ENCODE data around the gene CNTN6. TPM values are rescaled to one million over a fixed set of nuclear protein-coding genes. Genes with fewer than 3 reads are reported as not detected.

Gene CNTN6
- total and polyA plus RNA-seq, 4 donors = 0.01 to 0.05 TPM; not detected in 2

DNA sequence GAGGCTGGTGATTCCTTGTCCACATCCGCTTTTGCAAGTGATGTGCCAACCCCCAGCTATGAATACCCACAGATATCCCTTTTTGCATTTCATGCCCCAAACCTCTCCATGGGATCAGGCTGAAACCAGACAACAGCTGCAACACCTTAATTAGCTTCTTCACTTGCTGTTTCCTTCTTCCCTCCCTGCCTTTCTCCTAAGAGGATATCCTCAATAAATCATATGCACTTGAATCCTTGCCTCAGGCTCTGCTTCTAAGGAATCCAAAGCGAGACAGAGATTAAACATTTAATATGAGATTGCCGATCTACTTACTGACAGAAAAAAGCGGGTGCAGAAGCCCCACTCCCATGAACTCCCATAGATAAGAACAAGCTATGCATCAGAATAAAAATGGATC lies 138.1 kb downstream of the CNTN6 start:
- Histone ChIP-seq H3K27me3 (ENCODE audit: control insufficient read depth in 4 of 4, insufficient read depth in 4 of 4, low read length in 3 of 4) (no peaks in the 10 kb centered on the region), H3K36me3 (ENCODE audit: control insufficient read depth in 4 of 4, insufficient read depth in 3 of 4, low read depth in 1 of 4, low read length in 3 of 4) (no peaks in the 10 kb centered on the region), H3K9me3 (ENCODE audit: control insufficient read depth in 4 of 4, low read length in 3 of 4) (no peaks in the 10 kb centered on the region), H3K4me3 (ENCODE audit: low read depth in 1 of 3, low read length in 3 of 3) (no peak overlapping the region), H3K9ac (ENCODE audit: low read depth in 1 of 2, low read length in 2 of 2) (no peak overlapping the region), H3K27ac (ENCODE audit: low read depth in 1 of 2, low read length in 2 of 2) (no peak overlapping the region), H3K4me1 (ENCODE audit: control insufficient read depth in 4 of 4, insufficient read depth in 4 of 4, low read length in 3 of 4) (no peaks in the 10 kb centered on the region)
- TF ChIP-seq FOXA2 (IDR thresholded peaks at IDR 0.05) (no peak), EGR1 (IDR thresholded peaks at IDR 0.05; ENCODE audit: low read depth in 2 of 2) (no peak), GABPA (IDR thresholded peaks at IDR 0.05 in 1 of 2, conservative IDR thresholded peaks at IDR 0.05 in 1 of 2) (no peak), YY1 (IDR thresholded peaks at IDR 0.05) (no peak), FOXA1 (IDR thresholded peaks at IDR 0.05) (no peak), HNF4G (IDR thresholded peaks at IDR 0.05) (no peak), HNF4A (conservative IDR thresholded peaks at IDR 0.05) (no peak), RAD21 (IDR thresholded peaks at IDR 0.05) (no peak), SP1 (IDR thresholded peaks at IDR 0.05) (no peak), NR2F2 (IDR thresholded peaks at IDR 0.05) (no peak), RXRA (IDR thresholded peaks at IDR 0.05) (no peak)
- TF ChIP-seq, protein P1, sequence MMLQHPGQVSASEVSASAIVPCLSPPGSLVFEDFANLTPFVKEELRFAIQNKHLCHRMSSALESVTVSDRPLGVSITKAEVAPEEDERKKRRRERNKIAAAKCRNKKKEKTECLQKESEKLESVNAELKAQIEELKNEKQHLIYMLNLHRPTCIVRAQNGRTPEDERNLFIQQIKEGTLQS (IDR thresholded peaks at IDR 0.05) = no peak
- TF ChIP-seq, protein P2, sequence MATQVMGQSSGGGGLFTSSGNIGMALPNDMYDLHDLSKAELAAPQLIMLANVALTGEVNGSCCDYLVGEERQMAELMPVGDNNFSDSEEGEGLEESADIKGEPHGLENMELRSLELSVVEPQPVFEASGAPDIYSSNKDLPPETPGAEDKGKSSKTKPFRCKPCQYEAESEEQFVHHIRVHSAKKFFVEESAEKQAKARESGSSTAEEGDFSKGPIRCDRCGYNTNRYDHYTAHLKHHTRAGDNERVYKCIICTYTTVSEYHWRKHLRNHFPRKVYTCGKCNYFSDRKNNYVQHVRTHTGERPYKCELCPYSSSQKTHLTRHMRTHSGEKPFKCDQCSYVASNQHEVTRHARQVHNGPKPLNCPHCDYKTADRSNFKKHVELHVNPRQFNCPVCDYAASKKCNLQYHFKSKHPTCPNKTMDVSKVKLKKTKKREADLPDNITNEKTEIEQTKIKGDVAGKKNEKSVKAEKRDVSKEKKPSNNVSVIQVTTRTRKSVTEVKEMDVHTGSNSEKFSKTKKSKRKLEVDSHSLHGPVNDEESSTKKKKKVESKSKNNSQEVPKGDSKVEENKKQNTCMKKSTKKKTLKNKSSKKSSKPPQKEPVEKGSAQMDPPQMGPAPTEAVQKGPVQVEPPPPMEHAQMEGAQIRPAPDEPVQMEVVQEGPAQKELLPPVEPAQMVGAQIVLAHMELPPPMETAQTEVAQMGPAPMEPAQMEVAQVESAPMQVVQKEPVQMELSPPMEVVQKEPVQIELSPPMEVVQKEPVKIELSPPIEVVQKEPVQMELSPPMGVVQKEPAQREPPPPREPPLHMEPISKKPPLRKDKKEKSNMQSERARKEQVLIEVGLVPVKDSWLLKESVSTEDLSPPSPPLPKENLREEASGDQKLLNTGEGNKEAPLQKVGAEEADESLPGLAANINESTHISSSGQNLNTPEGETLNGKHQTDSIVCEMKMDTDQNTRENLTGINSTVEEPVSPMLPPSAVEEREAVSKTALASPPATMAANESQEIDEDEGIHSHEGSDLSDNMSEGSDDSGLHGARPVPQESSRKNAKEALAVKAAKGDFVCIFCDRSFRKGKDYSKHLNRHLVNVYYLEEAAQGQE (IDR thresholded peaks at IDR 0.05) = no peak
- TF ChIP-seq, protein P3, sequence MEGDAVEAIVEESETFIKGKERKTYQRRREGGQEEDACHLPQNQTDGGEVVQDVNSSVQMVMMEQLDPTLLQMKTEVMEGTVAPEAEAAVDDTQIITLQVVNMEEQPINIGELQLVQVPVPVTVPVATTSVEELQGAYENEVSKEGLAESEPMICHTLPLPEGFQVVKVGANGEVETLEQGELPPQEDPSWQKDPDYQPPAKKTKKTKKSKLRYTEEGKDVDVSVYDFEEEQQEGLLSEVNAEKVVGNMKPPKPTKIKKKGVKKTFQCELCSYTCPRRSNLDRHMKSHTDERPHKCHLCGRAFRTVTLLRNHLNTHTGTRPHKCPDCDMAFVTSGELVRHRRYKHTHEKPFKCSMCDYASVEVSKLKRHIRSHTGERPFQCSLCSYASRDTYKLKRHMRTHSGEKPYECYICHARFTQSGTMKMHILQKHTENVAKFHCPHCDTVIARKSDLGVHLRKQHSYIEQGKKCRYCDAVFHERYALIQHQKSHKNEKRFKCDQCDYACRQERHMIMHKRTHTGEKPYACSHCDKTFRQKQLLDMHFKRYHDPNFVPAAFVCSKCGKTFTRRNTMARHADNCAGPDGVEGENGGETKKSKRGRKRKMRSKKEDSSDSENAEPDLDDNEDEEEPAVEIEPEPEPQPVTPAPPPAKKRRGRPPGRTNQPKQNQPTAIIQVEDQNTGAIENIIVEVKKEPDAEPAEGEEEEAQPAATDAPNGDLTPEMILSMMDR (IDR thresholded peaks at IDR 0.05; ENCODE audit: low read depth, low read length, missing input control) = no peak
- TF ChIP-seq, protein P4, sequence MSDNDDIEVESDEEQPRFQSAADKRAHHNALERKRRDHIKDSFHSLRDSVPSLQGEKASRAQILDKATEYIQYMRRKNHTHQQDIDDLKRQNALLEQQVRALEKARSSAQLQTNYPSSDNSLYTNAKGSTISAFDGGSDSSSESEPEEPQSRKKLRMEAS (IDR thresholded peaks at IDR 0.05) = no peak
- no peak for DNase-seq (ENCODE audit: low spot score)
- 83% methylated on average over 4 of the region's 4 CpGs for WGBS

DNA sequence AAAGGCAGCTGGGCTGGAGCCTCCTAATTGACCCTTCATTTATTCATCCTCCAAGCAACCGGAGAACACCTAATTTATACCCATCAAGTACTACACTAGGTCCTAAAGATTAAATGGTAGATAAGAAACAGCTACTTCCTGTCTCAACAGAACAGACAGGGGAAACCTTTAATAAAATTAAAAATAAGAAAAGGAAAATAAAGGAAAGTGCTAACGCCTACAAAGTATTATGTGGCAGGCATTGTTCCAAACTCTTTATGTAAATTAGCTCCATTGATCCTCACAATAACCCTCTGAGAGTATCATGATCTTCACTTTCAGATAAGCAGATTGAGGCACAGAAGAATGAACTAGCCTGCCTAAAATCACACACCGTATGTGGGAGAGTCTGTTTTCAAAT lies 139.5 kb downstream of the CNTN6 start:
- WGBS = 60% methylated on average over 3 of the region's 3 CpGs
- H3K27me3 ChIP-seq (ENCODE audit: control insufficient read depth in 4 of 4, insufficient read depth in 4 of 4, low read length in 3 of 4) = no peaks in the 10 kb centered on the region
- no peaks in the 10 kb centered on the region for H3K4me1 ChIP-seq (ENCODE audit: control insufficient read depth in 4 of 4, insufficient read depth in 4 of 4, low read length in 3 of 4)
- H3K9ac ChIP-seq (ENCODE audit: low read depth in 1 of 2, low read length in 2 of 2) = no peak overlapping the region
- no peak for DNase-seq (ENCODE audit: low spot score)
- H3K36me3 ChIP-seq (ENCODE audit: control insufficient read depth in 4 of 4, insufficient read depth in 3 of 4, low read depth in 1 of 4, low read length in 3 of 4) = no peaks in the 10 kb centered on the region
- H3K27ac ChIP-seq (ENCODE audit: low read depth in 1 of 2, low read length in 2 of 2) = no peak overlapping the region
- no peaks in the 10 kb centered on the region for H3K9me3 ChIP-seq (ENCODE audit: control insufficient read depth in 4 of 4, low read length in 3 of 4)
- no peak overlapping the region for H3K4me3 ChIP-seq (ENCODE audit: low read depth in 1 of 3, low read length in 3 of 3)
- TF ChIP-seq RAD21 (IDR thresholded peaks at IDR 0.05) (no peak), TAF1 (conservative IDR thresholded peaks at IDR 0.05) (no peak), FOXA2 (IDR thresholded peaks at IDR 0.05) (no peak), HNF4A (conservative IDR thresholded peaks at IDR 0.05) (no peak), GABPA (IDR thresholded peaks at IDR 0.05 in 1 of 2, conservative IDR thresholded peaks at IDR 0.05 in 1 of 2) (no peak), YY1 (IDR thresholded peaks at IDR 0.05) (no peak), HNF4G (IDR thresholded peaks at IDR 0.05) (no peak), RXRA (IDR thresholded peaks at IDR 0.05) (no peak), FOXA1 (IDR thresholded peaks at IDR 0.05) (no peak)
- TF ChIP-seq, protein P4 (IDR thresholded peaks at IDR 0.05) = no peak
- TF ChIP-seq, protein P1 (IDR thresholded peaks at IDR 0.05) = no peak
- TF ChIP-seq, protein P2 (IDR thresholded peaks at IDR 0.05) = no peak
- TF ChIP-seq, protein P3 (IDR thresholded peaks at IDR 0.05; ENCODE audit: low read depth, low read length, missing input control) = no peak

Data from liver (tissue), 9 donors.